Colonic mucosa (tissue), 4 donors: ENCODE measurements around the gene GSK3A. TPM values are rescaled to one million over a fixed set of nuclear protein-coding genes. Genes with fewer than 3 reads are reported as not detected.

Source experiments
- DNase-seq: peaks from one replicate; pipeline ENCODE4 v3.0.0-alpha.2; 2020
- H3K27ac ChIP-seq: fragments of 200-600 bp; one replicate; pipeline ENCODE4 v1.8.0; 2021
- H3K27me3 ChIP-seq: fragments of 200-600 bp; one replicate; pipeline ENCODE4 v1.8.0; 2021
- H3K36me3 ChIP-seq: fragments of 200-600 bp; one replicate; pipeline ENCODE4 v1.8.0; 2021
- H3K4me1 ChIP-seq: fragments of 200-600 bp; one replicate; pipeline ENCODE4 v1.8.0; 2021; ENCODE audit warnings: mild to moderate bottlenecking
- H3K4me3 ChIP-seq: fragments of 200-600 bp; one replicate; pipeline ENCODE4 v1.8.0; 2021
- H3K9ac ChIP-seq, 2 donors: one replicate each; pipeline ENCODE4 v1.7.0; 2013; ENCODE audit warnings: control low read depth in 2 of 2, low read depth in 2 of 2, low read length in 2 of 2
- H3K9me3 ChIP-seq: fragments of 200-600 bp; one replicate; pipeline ENCODE4 v1.8.0; 2021
- CTCF ChIP-seq: fragments of 200-600 bp; IDR thresholded peaks from one replicate; pipeline ENCODE4 v1.8.0; 2022; ENCODE audit warnings: antibody characterized with exemption, mild to moderate bottlenecking
- intact Hi-C: fragments of 100-400 bp; cut with DNase I; formaldehyde crosslinking; loops from one replicate; pipeline ENCODE4 v1.14.1; 2022
- total RNA-seq, 2 donors: library from RNA; stranded (reverse); fragmentation: NEBNext Ultra II Directional in 1 of 2; extraction: Animal tissue kit (Norgen Biotek cat#: 25700) in 1 of 2; gene quantifications; one replicate each; pipeline ENCODE4 v1.2.1, GENCODE V29; 2021
- donor health status: healthy.
- donor health status: DM: no; HTN: no; CAD: no.
- donor health status: DM: no; HTN: no; CAD: no.

GSK3A gene
- total RNA-seq, 2 donors from 2014 or later = 47.8 to 51.8 TPM

GRCh38 chr19:42270346-42271044, 28.1 kb upstream of the GSK3A start:
- no peaks in the 10 kb centered on the region for H3K9me3 ChIP-seq
- H3K36me3 ChIP-seq = no peaks in the 10 kb centered on the region
- intact Hi-C loops = no loop called here
- DNase-seq = peak; percentile 55
- peak overlapping the region; percentile 77 for H3K27ac ChIP-seq
- peak overlapping the region; percentile 84 to 99 for H3K9ac ChIP-seq
- peak overlapping the region; percentile 45 for H3K4me3 ChIP-seq
- peaks cover 14% of the 10 kb centered on the region for H3K4me1 ChIP-seq
- no peaks in the 10 kb centered on the region for H3K27me3 ChIP-seq
- TF ChIP-seq CTCF = no peak

GRCh38 chr19:42269478-42270345, 27.3 kb upstream of the GSK3A start:
- H3K27me3 ChIP-seq = no peaks in the 10 kb centered on the region
- peak overlapping the region; percentile 45 for H3K4me3 ChIP-seq
- H3K9ac ChIP-seq = peak overlapping the region; percentile 84 to 99
- peak; percentile 52 for DNase-seq
- H3K36me3 ChIP-seq = no peaks in the 10 kb centered on the region
- TF ChIP-seq CTCF = no peak
- peaks cover 14% of the 10 kb centered on the region for H3K4me1 ChIP-seq
- H3K27ac ChIP-seq = peak overlapping the region; percentile 77
- intact Hi-C loops = no loop called here
- H3K9me3 ChIP-seq = no peaks in the 10 kb centered on the region

- DNase-seq = peak; percentile 99
- intact Hi-C loops = no loop called here
- H3K36me3 ChIP-seq = no peaks in the 10 kb centered on the region
- H3K9me3 ChIP-seq = no peaks in the 10 kb centered on the region
- peak within 1 kb of the TSS; percentile 48 for H3K4me3 ChIP-seq
- no peaks in the 10 kb centered on the region for H3K27me3 ChIP-seq
- H3K4me1 ChIP-seq = peaks cover 14% of the 10 kb centered on the region
- H3K27ac ChIP-seq = peak within 1 kb of the TSS; percentile 83
- TF ChIP-seq CTCF = no peak
- H3K9ac ChIP-seq = peak within 1 kb of the TSS; percentile 84 to 99
Observed at GRCh38 chr19:42268704-42269477, 26.5 kb upstream of the GSK3A start, which contains the start of gene CIC. CIC (plus strand) TSS chr19:42269252; CDS start chr19:42271784, 2,532 bp downstream.

- Histone ChIP-seq H3K27me3 (no peaks in the 10 kb centered on the region), H3K36me3 (no peaks in the 10 kb centered on the region), H3K9ac (peak overlapping the region; percentile 84 to 99), H3K4me3 (peak overlapping the region; percentile 48), H3K27ac (peak overlapping the region; percentile 83), H3K9me3 (no peaks in the 10 kb centered on the region), H3K4me1 (peaks cover 14% of the 10 kb centered on the region)
- no peak for TF ChIP-seq CTCF
- intact Hi-C loops = no loop called here
- DNase-seq = peak; percentile 100
Observed at GRCh38 chr19:42268142-42268703, 25.8 kb upstream of the GSK3A start.
